ENCODE results near the gene RAD21L1.

RAD21L1 gene

DNA sequence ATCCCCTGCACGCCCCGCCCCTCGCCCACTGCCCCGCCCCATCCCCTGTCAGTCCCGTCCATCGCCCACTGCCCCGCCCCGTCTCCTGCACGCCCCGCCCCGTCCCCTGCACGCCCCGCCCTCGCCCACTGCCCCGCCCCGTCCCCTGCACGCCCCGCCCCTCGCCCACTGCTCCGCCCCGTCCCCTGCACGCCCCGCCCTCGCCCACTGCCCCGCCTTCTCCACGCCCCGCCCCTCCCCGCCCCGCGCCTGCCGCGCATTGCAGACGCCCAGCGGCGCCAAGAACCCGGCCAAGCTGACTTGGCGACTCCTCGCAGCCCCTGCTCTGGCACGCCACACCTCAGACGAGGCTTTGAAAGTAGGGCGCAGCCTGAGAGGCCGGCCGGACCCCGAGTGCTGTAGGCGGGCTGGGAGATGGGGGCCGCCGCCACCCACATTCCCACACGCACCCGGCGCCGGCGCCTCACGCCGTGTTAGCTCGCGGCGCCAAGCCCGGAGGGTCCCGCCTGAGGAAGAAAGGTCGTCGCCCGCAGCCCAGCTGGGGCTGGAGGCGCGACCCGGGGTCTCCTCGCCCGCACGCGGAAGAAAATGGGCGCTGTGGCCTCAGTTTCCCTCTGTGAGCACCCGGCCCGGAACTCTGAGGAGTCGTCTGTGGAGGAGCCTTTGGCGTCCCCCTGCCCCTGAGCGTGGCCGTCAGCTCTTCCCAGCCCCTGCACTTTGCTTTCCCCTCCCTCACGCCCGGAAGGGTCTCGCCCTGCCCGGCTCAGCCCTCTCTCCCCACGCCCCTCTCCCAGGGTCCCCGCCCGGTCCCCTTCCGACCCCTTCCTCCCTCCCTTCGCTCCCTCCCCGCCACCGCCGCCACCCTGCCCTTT, at the start of gene RAD21L1:
Gene RAD21L1 (plus strand): TSS at position 262 of the 872 bp plus-strand sequence. CDS start 2,410 bp downstream, outside the sequence.
- FAIRE-seq: no peak

GRCh38 chr20:1177680-1178079, 48.2 kb upstream of the RAD21L1 start:
- FAIRE-seq: no peak

GRCh38 chr20:1178103-1178502, 47.7 kb upstream of the RAD21L1 start:
- FAIRE-seq: no peak

GRCh38 chr20:1178623-1179022, 47.2 kb upstream of the RAD21L1 start:
- FAIRE-seq: no peak

- no peak for FAIRE-seq
Observed at GRCh38 chr20:1180949-1181348, 44.9 kb upstream of the RAD21L1 start.

DNA sequence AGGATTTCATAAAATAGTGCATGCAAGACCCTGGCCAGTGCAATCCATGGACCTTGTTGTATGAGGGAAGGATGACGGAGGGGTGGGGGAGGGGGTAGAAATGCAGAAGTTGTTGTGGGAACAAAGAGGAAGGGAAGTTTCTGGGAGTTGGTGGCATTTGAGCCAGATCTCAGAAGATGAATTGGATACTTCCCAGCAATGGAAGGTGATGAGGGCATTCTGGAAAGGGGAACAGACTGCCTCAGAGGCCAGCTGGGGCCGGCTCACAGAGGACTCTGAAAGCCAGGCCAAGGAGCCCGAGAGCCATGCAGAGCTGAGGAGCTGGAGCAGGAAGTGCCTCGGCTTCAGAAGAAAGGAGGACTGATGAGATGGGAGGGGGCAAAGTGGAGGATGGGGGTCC, 43.7 kb upstream of the RAD21L1 start:
- FAIRE-seq: no peak

- no peak for FAIRE-seq
Observed at GRCh38 chr20:1183153-1183552, 42.7 kb upstream of the RAD21L1 start.

DNA sequence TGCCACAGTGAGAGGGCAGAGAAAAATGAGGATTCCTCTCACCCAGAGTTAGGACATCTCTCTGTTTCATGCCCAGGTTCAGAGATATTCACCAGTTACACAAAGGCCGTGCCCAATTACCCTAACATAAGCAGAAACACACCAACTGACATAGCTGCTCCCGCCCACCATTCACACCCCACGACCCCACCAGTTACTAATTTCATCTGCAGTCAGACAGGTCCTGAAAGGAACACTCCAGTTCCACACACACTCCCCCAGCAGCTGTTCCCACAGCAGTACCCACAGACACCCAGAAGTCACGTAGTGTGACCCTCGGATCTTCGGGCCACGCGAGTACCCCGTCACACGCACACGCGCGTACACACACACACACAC, 41.6 kb upstream of the RAD21L1 start:
- no peak for FAIRE-seq

GRCh38 chr20:1184638-1185315, 41.1 kb upstream of the RAD21L1 start, which contains the start of gene TMEM74B:
Gene TMEM74B, minus strand, starts transcription at chr20:1184981. Its CDS starts 1,180 bp downstream, at chr20:1183801.
- no peak for FAIRE-seq

DNA sequence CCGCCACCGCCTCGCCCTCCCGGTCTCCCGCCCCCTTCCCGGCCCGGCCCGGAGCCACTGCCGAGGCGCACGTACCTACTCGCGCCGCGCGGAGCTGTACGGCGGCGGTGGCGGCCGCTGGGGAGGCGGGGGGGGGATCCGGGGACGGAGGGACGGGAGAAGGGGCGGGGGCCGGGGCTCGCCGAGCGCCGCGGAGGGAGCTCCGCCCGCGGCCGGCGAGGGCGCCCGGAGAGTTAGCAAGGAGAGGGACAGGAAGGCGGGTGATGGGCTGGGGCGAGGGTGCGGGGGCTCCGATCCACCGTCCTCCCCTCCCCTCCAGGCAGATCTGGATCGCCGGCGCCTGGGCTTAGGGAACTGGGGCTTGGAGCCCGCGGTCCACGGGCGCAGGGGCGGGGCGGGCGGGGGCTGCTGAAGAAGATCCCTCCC, 40.5 kb upstream of the RAD21L1 start:
- FAIRE-seq: no peak

GRCh38 chr20:1185790-1186334, 40.0 kb upstream of the RAD21L1 start:
- no peak for FAIRE-seq

DNA sequence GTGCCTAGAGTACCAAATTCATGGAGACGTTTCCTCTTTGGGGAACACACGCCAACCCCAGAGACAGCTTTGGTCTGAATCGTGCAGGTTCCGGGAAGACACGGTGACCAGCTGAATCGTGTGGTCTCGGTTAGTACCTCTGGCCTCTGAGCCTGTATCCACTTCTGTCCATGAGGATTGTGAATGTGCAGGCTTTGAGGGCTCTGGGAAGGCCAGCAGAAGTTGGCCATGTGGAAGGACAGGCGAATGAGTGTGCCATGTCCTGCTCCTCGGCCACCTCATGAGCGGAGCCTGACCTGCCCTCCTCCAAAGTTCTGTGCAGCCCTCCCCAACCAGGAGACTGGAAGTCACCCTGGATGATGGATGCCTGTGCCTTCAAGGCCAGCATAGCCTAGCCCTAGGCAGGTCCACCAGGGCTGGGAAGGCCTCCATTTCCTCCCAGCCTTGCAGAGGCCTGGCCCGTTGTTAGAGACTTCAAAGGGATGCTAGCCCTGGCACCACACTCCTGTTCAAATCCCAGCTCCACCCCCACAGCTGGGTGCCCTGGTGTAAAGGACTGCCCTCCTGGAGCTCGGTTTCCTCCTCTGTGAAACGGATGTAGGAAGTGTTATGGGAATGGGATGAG, 39.4 kb upstream of the RAD21L1 start:
- FAIRE-seq: no peak

- peak; percentile 97 for FAIRE-seq
Observed at GRCh38 chr20:1187605-1188171, 38.2 kb upstream of the RAD21L1 start.

GRCh38 chr20:1188347-1188746, 37.5 kb upstream of the RAD21L1 start:
- FAIRE-seq: no peak

DNA sequence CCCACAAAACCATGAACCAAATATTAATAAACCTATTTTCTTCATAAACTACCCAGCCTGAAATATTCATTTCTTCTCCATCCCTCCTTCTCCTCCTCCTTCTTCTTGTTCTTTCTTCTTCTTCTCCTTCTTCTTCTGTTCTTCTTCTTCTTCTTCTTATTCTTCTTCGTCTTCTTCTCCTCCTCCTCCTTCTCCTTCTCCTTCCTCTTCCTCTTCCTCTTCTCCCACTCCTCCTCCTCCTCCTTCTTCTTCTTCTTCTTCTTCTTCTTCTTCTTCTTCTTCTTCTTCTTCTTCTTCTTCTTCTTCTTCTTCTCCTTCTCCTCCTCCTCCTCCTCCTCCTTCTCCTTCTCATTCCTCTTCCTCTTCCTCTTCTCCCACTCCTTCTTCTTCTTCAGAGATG, 36.0 kb upstream of the RAD21L1 start:
- no peak for FAIRE-seq

- FAIRE-seq: no peak
Observed at GRCh38 chr20:1190847-1191246, 35.0 kb upstream of the RAD21L1 start.

GRCh38 chr20:1191299-1191698, 34.5 kb upstream of the RAD21L1 start:
- FAIRE-seq: no peak

GRCh38 chr20:1195226-1195625, 30.6 kb upstream of the RAD21L1 start:
- FAIRE-seq: no peak

DNA sequence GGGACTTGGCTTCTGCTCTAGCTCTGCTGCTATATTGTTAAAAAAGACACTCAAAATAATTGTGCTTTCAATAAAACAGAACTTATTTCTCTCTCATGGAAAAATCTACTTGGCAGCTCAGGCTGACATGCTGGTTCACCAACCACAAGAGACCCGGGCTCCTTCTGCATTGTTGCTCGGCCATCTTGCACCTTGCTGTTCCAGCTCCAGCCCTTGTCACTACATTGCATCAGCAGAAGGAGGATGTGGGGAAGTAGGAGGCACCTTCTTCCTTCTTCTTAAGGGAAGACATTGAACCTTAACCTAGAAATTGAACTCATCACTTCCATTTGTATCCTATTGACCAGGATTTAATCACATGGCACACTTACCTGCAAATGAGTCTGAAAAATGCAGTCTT, 29.2 kb upstream of the RAD21L1 start:
- FAIRE-seq: no peak

- FAIRE-seq: no peak
Observed at GRCh38 chr20:1197801-1198200, 28.0 kb upstream of the RAD21L1 start.

DNA sequence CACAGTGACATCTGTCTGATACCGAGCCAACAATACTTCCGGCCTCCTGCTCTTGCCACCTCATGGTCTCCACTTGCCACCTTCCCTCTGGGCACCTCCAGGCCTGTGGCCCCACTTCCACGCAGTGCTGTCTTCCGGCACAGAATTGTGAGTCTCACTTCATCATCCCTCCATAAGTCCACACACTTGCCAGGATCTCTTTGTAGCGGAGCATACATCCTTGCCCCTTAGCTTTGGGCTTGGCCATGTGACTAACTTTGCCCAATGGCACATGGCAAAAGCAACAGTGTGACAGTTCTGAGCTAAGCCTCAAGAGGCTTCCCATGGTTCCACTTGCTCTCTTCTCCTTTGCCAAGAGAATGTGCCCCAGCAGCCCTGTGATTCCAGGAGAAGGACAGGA, 27.1 kb upstream of the RAD21L1 start:
- FAIRE-seq: no peak

DNA sequence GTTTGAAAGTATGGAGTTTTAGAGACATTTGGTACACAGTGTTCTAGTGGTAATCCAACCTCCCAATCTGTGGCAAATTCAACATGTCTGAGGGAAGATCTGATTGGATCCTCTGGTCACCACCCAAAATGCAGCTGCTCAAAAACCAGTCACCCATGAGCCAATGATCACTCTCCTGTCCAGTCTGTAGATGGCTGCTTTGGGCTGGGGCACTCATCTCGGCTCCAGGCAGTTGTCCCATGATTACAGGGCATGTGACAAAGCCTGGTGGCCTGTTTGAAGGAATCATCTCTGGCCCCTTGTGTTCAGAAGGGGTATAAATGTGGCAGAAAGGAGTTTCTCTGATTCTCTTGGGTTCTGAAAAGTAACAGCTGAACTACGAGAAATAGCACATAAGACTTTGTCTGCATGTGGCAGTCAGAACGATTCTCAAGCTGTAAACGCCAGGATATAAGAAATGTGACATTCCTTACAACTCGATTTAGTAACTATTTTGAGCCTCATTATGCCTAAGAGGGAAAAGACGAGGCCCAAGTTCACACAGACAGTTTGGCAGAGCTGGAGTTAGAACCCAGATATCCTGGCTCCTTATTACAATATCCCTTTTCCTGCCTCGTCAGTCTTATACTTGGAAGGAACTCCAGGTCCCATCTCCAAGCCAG, 26.5 kb upstream of the RAD21L1 start:
- FAIRE-seq: no peak

Measured in islet of Langerhans (tissue), 1 donor.